Kidney (tissue), 14 donors: ENCODE measurements around the gene BCAS2. TPM values are rescaled to one million over a fixed set of nuclear protein-coding genes. Genes with fewer than 3 reads are reported as not detected.
A peak's percentile ranks its signal among the peaks of the same experiment; 100 is the strongest.

ENCODE experiments used
- DNase-seq, 5 donors: peaks; one replicate each; pipeline ENCODE4 v3.0.0-alpha.2; 2013 to 2020
- FAIRE-seq: peaks from 2 replicates; lab custom pipeline; 2012; peaks lifted over from hg19 to GRCh38; lab: Jason Lieb, UNC
- H3K27ac ChIP-seq, 2 donors: one replicate each; pipeline ENCODE4 v1.7.0; 2013; ENCODE audit warnings: low read depth in 2 of 2, low read length in 2 of 2, inconsistent platforms in 1 of 2
- H3K27me3 ChIP-seq: one replicate; pipeline ENCODE4 v1.7.1; 2013; ENCODE audit warnings: low read length, inconsistent platforms; ENCODE audit not compliant: control insufficient read depth, insufficient read depth
- H3K36me3 ChIP-seq, 3 donors: one replicate each; pipeline versions ENCODE4 v1.7.0 to v1.7.1; 2013; ENCODE audit warnings: low read length in 3 of 3, control low read depth in 1 of 3, inconsistent platforms in 1 of 3; ENCODE audit not compliant: insufficient read depth in 3 of 3, control insufficient read depth in 2 of 3
- H3K4me1 ChIP-seq, 3 donors: one replicate each; pipeline versions ENCODE4 v1.7.0 to v1.7.1; 2013; ENCODE audit warnings: low read length in 3 of 3, inconsistent platforms in 1 of 3, low read depth in 1 of 3; ENCODE audit not compliant: control insufficient read depth in 2 of 3, insufficient read depth in 2 of 3
- H3K4me3 ChIP-seq, 3 donors: one replicate each; pipeline versions ENCODE4 v1.7.0 to v1.8.1; 2013; ENCODE audit warnings: low read length in 3 of 3, control low read depth in 1 of 3, inconsistent platforms in 1 of 3
- H3K9ac ChIP-seq, 3 donors: one replicate each; pipeline versions ENCODE4 v1.7.0 to v1.7.1; 2013; ENCODE audit warnings: low read length in 3 of 3, control low read depth in 1 of 3, inconsistent platforms in 1 of 3
- H3K9me3 ChIP-seq, 3 donors: one replicate each; pipeline versions ENCODE4 v1.7.0 to v1.7.1; 2013; ENCODE audit warnings: low read length in 3 of 3, control low read depth in 1 of 3, inconsistent platforms in 1 of 3; ENCODE audit not compliant: control insufficient read depth in 2 of 3, insufficient read depth in 1 of 3
- intact Hi-C: fragments of 100-400 bp; cut with DNase I; formaldehyde crosslinking; loops from one replicate; pipeline ENCODE4 v1.11.1; 2022
- polyA plus RNA-seq: library from polyadenylated mRNA; stranded (reverse); fragments of 350-450 nt; fragmentation: Illumina TruSeq; extraction: RNeasy Lipid Tissue Mini Kit (QIAGEN cat#74804); gene quantifications from one replicate; pipeline ENCODE4 v1.2.3, GENCODE V29; 2014; ENCODE audit warnings: low read depth, low replicate concordance; ENCODE audit not compliant: insufficient read depth
- total RNA-seq: library from RNA; stranded (reverse); fragmentation: NEBNext Ultra II Directional; extraction: Animal tissue kit (Norgen Biotek cat#: 25700); gene quantifications from one replicate; pipeline ENCODE4 v1.2.1, GENCODE V29; 2021
- TF ChIP-seq, protein P1 (sequence below): IDR thresholded peaks from 3 replicates; pipeline ENCODE4 v1.5.1; 2012; ENCODE audit warnings: mild to moderate bottlenecking, moderate library complexity, borderline replicate concordance; ENCODE audit not compliant: insufficient read depth; ENCODE audit errors: extremely low read depth
- donor health status: control.
- donor health status: control.
- donor health status: control.
- donor health status: control.
- donor health status: control.
- donor health status: DM: yes; HTN: yes; CAD: no.
- donor health status: Normal renal cell carcinoma (clear cell type).

Gene BCAS2
- total and polyA plus RNA-seq, 2 donors from 2014 or later = 37.2 to 51.4 TPM

DNA sequence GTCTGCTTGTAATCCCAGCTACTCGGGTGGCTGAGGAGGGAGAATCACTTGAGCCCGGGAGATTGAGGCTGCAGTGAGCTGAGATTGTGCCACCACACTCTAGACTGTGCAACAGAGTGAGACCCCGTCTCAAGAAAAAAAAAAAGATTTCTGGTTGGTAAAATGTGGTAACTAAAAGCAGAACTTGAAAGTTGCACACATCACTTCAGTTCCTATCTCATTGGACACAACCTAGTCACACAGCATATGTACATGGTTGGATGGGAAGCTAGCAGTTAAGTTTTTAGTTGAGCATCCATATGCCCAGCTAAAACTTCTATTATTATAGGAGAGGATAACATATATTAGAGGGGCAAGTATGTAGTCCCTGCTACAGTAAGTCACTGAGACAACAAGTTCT lies 22.1 kb downstream of the BCAS2 start:
- TF ChIP-seq, protein P1, sequence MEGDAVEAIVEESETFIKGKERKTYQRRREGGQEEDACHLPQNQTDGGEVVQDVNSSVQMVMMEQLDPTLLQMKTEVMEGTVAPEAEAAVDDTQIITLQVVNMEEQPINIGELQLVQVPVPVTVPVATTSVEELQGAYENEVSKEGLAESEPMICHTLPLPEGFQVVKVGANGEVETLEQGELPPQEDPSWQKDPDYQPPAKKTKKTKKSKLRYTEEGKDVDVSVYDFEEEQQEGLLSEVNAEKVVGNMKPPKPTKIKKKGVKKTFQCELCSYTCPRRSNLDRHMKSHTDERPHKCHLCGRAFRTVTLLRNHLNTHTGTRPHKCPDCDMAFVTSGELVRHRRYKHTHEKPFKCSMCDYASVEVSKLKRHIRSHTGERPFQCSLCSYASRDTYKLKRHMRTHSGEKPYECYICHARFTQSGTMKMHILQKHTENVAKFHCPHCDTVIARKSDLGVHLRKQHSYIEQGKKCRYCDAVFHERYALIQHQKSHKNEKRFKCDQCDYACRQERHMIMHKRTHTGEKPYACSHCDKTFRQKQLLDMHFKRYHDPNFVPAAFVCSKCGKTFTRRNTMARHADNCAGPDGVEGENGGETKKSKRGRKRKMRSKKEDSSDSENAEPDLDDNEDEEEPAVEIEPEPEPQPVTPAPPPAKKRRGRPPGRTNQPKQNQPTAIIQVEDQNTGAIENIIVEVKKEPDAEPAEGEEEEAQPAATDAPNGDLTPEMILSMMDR = no peak
- Histone ChIP-seq H3K9me3 (no peaks in the 10 kb centered on the region), H3K27ac (no peak overlapping the region), H3K9ac (no peak overlapping the region), H3K36me3 (no peaks in the 10 kb centered on the region), H3K4me1 (no peaks in the 10 kb centered on the region), H3K27me3 (no peaks in the 10 kb centered on the region), H3K4me3 (no peak overlapping the region)
- intact Hi-C loops = no loop called here
- DNase-seq (no peak), FAIRE-seq (no peak)

DNA sequence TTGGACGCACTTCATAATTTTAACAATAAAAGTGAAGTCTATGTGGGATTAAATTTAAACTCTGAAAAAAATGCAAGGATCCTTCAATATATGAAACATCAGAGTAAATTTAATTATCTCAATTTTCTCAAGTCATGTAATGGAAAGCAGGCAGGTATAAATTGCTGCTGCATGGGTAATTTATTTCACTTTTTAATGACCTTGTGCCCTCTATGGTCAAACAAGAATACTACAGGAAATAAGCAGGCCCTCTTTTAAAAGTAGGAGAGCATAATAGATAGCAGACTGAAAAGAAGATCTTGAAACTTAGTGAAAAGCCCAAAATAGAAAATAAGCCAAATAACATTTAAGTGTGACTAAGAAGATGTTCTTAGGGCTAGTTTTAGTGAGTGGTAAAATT lies 22.9 kb downstream of the BCAS2 start:
- Histone ChIP-seq H3K9ac (no peak overlapping the region), H3K36me3 (no peaks in the 10 kb centered on the region), H3K27me3 (no peaks in the 10 kb centered on the region), H3K4me3 (no peak overlapping the region), H3K9me3 (no peaks in the 10 kb centered on the region), H3K27ac (no peak overlapping the region), H3K4me1 (no peaks in the 10 kb centered on the region)
- TF ChIP-seq, protein P1 = peak; percentile 15
- no peak for FAIRE-seq
- DNase-seq = no peak
- intact Hi-C loops = no loop called here

DNA sequence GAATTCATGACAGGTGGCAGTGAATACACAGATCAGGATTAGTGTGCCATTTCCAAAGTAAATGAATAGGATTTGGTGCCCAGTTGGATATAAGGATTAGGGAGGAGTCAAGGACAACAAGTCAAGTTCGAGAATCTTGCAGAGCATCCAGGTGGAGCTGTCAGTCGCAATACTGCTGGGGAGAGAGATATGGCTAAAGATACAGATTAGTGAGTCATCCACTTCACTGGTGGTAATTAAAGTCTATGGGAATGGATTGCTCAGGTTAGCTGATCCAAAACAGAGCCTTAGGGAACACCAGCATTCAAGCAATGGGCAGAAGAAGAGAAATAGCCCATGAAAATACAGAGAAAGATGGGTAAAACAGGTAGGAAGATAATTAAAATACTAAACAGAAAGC lies 26.8 kb downstream of the BCAS2 start:
- TF ChIP-seq, protein P1 = no peak
- FAIRE-seq = no peak
- no peak overlapping the region for H3K4me3 ChIP-seq
- H3K27me3 ChIP-seq = no peaks in the 10 kb centered on the region
- no peak overlapping the region for H3K27ac ChIP-seq
- no peak overlapping the region for H3K9ac ChIP-seq
- no peaks in the 10 kb centered on the region for H3K9me3 ChIP-seq
- intact Hi-C loops = no loop called here
- DNase-seq = no peak
- H3K4me1 ChIP-seq = no peaks in the 10 kb centered on the region
- H3K36me3 ChIP-seq = no peaks in the 10 kb centered on the region

DNA sequence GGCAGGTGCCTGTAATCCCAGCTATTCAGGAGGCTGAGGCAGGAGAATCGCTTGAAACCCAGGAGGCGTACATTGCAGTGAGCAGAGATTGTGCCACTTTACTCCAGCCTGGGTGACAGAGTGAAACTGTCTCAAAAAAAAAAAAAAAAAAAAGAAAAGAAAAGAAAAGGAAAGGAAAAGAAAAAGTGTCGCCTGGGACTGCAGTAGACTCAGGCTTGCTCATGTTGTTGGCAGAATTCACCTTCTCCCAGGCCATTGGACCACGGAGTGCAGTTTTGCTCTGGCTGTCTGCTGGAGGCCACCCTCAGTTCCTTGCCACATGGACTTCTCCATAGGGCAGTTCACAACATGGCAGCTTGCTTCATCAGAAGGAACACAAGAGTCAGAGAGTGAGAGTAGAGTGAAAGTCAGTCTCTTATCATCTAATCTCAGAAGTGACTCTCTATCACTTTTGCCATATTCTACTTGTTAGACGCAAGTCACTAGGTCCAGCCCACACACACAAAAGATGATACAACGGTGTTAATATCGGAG lies 29.2 kb downstream of the BCAS2 start:
- intact Hi-C loops = no loop called here

More for the DNA sequence above, 29.2 kb downstream of the BCAS2 start:
- TF ChIP-seq, protein P1 = no peak
- Histone ChIP-seq H3K27me3 (no peaks in the 10 kb centered on the region), H3K4me3 (no peak overlapping the region), H3K9me3 (no peaks in the 10 kb centered on the region), H3K9ac (no peak overlapping the region), H3K27ac (no peak overlapping the region), H3K4me1 (no peaks in the 10 kb centered on the region), H3K36me3 (no peaks in the 10 kb centered on the region)
- DNase-seq (no peak), FAIRE-seq (no peak)
